Measurements from ENCODE around the gene ALKAL2.

The ALKAL2 gene

GRCh38 chr2:238869-239268 is 49.0 kb downstream of the ALKAL2 start:
- no peak for DNase-seq

- no peak for DNase-seq
Observed at GRCh38 chr2:238431-238830, 49.5 kb downstream of the ALKAL2 start.

DNA sequence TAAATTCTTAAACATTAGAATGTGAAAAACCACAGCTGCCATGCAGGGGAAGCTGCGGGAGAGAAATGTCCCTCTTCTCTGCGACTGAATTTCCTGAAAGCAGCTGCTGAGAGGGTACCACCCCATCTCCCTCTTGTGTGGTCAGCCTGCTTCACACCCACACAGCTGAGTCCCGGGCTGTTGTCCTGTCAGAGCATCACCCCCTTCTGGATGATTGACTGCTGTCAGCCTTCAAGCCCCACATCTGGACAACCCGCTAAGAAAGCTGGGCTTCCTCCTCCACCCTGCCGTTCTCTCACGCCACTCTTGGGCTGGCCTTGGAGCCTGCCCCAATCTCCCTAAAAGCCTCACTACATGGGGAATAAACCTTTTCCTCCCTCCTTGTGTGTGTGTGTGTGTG is 50.0 kb downstream of the ALKAL2 start:
- no peak for DNase-seq

GRCh38 chr2:236993-237539 is 50.8 kb downstream of the ALKAL2 start:
- no peak for DNase-seq

GRCh38 chr2:234421-234820 is 53.5 kb downstream of the ALKAL2 start:
- no peak for DNase-seq

GRCh38 chr2:233030-233429 is 54.9 kb downstream of the ALKAL2 start:
- DNase-seq, result no peak

GRCh38 chr2:231521-232185 is 56.2 kb downstream of the ALKAL2 start:
- no peak for DNase-seq
